ENCODE data around the gene SAP30. TPM values are rescaled to one million over a fixed set of nuclear protein-coding genes. Genes with fewer than 3 reads are reported as not detected.

SAP30 gene
- total RNA-seq, 1 donor from 2014 or later, result 5.1 TPM

GRCh38 chr4:173367946-173368345 lies 2.8 kb upstream of the SAP30 start:
- ATAC-seq, result no peak

DNA sequence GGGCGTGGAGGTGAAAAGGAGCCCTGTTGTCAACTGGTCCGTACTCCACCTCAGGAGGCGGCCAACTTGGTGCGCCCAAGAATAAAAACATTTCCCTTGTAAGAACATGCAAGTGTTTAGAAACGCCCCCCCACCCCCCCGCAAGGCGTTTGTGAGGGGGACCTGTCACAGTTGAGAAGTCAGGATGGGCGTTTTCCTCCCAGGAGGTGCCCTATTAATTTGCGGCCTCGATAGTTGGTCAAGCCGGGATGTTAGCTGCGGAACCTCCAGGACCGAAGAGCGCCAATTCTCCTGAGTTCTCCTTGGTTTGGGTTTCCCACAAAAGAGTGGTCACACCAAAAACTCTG lies 651 bp upstream of the SAP30 start:
- ATAC-seq, result no peak

GRCh38 chr4:173371292-173372192 lies 788 bp downstream of the SAP30 start:
- ATAC-seq, result no peak

DNA sequence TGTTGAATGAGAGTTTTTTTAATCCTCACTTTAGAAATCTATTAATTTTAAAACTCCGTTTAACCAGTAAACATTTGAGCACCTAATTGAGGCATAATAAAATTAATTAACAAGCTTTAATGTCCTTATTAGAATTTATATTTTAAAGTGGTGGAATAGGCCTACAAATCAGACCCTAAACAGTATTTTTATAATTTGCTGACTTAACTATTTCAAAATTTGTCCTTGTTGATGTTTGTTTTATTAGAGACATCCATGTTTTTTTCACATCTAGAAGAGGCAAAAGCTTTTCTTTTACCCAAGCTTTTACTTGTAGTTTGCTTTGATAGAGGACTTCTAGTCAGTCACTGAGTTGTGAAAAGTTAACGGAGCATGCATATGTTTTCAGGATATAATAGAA lies 3.8 kb downstream of the SAP30 start:
- ATAC-seq, result no peak

- ATAC-seq, result no peak
Observed at GRCh38 chr4:173379929-173380328, 9.2 kb downstream of the SAP30 start.

- no peak for ATAC-seq
Observed at GRCh38 chr4:173380987-173381386, 10.2 kb downstream of the SAP30 start.

GRCh38 chr4:173381610-173382009 lies 10.9 kb downstream of the SAP30 start:
- ATAC-seq, result no peak

GRCh38 chr4:173382349-173382748 lies 11.6 kb downstream of the SAP30 start:
- ATAC-seq, result no peak

- no peak for ATAC-seq
Observed at GRCh38 chr4:173386751-173387150, 16.0 kb downstream of the SAP30 start.

- ATAC-seq, result no peak
Observed at GRCh38 chr4:173391701-173392100, 20.9 kb downstream of the SAP30 start.

DNA sequence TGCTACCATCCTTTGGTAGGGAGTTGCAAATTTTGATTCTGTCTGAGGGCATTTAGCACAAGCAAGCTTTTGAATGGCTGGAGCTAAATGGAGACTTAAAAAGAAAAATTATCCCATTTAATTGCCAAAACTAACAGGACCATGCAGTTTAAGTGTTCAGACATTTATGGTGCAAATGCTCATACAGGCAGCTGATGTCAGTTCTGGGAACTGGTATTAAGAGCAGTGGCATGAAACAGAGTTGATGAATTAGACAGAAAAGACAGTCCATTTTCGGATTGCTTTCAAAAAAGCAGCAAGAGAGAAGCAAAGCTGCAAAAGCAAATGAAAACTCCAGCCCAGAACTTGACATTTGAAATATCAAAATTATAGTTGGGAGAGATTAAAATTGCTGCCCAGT lies 26.9 kb downstream of the SAP30 start:
- ATAC-seq, result no peak

DNA sequence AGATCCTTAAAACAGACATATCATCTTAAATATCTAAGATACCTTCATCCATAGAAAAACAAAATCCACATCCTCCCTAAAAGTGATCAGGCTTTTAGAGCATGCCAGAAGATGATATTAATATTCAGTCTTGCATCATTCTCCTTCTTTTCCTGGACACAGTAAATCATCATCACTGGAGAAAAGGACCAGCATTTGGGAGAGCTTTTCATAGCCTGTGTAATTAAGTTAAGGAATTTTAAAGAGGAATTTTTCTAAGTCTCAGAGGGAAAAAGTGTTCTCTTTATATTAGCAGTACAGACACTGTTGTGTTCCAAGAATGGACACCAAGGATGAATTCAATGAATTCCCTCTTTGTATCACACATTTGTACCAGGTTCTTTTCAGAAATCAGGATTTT lies 27.5 kb downstream of the SAP30 start:
- ATAC-seq, result no peak

DNA sequence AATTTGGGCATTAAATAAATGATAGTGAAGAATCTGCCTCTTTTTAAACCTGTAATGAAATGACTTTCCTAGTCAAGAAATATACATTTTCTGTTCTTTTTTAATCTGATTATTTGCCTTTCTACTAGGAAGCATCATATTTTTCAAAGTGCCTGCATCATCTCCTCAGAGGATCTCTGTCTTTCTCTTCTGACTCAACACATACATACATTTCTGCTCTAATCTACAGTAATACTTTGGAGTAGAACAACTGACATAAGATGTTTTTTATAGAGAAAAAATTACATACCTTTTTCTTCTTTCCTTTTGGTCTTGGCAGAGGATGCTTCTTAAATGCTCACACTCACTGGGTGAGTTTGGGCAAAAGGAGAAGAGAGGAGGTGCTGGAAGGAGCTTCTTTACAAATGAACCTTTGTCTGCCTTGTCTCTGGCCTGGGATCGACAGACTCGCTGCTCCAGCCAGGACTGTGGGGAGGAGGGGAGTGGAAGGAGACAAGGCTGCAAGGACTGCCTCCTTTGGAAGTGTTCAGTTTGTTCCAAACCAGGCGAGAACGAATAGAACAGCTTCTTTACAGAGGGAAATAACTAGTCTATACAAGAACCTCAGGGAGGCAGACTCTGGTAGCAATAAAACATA lies 28.1 kb downstream of the SAP30 start, which contains the start of gene SCRG1:
TSS of gene SCRG1 (minus strand) at position 338 of the 637 bp plus-strand sequence. CDS start 7,702 bp downstream, outside the sequence.
- no peak for ATAC-seq

GRCh38 chr4:173401063-173401462 lies 30.3 kb downstream of the SAP30 start:
- ATAC-seq, result no peak

DNA sequence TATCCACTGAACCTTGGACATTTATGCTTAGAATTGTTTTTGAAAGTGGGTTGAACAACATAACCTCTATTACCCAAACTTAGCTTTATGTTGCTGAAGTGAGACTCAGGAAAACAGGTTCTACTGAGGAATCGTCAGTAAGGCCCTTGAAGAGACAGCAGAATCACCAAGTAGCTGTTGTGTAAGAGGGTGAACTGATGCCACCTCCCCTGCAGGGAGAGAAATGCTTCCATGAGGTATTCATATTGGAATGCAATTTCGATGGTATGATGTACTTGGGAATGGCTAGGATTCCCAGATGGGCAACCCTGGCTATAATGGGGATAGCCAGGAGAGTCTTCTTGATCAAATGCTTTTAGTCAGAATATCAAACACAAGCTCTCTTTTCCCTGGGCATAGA lies 32.3 kb downstream of the SAP30 start:
- no peak for ATAC-seq

DNA sequence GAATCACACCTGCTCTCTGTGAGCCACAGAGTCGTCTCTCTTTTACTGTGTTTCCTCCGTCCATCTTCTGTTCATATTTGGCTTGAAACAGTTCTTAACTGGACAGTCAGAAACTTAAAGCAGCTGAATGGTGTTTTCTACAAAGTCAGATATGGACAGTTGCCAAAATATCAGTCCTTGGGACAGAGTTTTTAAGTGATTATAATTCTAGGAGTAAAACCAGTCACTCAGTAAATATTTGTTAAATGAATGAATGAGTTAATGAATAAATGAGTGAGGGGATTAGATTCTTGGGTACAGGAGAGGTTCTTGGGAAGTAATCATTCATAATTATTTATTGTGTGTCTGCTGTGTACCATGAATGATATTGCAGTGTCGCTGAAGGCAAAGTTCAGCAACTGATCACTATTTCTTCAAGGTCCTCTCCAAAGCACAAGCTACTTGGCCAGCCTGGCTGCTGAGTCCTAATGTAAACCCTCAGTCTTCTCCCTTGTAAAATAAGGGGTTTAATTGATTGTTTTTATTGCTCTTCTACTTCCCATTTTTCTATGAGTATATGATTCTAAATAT lies 33.6 kb downstream of the SAP30 start:
- ATAC-seq, result no peak

- no peak for ATAC-seq
Observed at GRCh38 chr4:173405840-173406606, 35.3 kb downstream of the SAP30 start.

DNA sequence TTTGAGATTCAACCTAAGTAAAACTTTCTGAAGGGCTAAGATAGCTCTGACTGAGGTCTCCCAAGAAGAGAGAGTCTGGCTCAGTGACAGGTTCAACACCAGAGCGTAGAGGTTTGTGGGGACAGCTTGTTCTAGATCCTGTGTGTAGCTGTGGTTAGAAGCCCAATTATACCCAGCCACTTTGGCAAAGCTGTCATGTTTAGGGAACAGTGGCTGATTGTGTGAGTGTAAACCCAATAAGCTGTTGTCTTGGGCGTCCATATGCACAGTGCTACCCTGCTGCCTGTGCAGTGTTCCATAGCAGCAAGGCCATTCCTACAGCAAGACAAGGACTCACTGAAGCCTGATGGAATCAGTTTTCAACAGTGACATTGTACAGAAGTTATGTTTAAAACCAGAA lies 39.3 kb downstream of the SAP30 start:
- peak; percentile 33 for ATAC-seq

DNA sequence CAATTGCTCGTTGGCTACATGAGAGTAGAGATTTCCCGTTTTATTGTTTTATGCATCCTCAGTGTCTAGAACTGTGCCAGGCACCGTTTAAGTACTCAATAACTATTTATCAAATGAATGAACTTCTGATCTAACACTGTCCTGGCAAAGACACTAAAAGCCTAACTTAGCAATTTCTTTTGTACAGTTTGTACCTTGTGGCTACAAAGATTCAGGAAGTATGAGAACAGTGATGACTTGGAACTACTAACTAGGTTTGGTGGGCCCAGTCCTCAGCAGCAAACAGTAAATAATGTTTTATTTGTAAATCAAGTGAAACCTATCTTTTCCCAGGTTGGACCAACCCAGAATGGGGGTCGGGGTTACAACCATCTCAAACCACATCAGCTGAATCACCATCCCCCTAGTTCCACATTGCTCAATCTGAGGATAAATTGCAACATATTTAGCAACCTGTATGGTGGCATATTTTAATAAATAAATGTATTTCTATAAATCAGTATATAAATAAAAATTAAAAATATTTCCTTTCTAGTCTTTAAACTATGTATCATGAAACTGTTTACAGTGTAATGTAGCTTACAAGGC lies 40.4 kb downstream of the SAP30 start:
- ATAC-seq, result no peak

DNA sequence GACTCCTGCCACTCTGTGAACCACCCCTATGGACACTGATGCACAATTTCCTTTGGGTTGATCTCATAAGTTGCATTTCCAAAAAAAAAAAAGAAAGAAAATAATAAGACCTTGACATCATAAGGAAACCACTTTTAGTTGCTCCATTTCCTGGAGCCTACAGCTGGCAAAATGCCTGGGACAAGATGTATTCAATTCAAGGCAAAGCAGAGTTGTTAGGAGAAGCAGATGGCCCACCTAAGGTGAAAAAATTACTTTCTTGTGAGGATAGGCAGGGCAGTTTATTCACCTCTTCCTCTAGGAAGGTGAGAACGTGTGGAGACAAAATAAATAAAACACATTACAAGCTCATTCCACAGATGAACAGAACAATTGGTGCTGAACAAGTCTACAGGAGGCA lies 42.3 kb downstream of the SAP30 start:
- no peak for ATAC-seq

GRCh38 chr4:173414456-173414855 lies 43.7 kb downstream of the SAP30 start:
- no peak for ATAC-seq

- ATAC-seq, result peak; percentile 48
Observed at GRCh38 chr4:173415092-173415491, 44.3 kb downstream of the SAP30 start.

All from esophagus mucosa (tissue), 1 donor.